ENCODE measurements around the gene CEP57L1.
A peak's percentile ranks its signal among the peaks of the same experiment; 100 is the strongest.

Gene CEP57L1

GRCh38 chr6:109095036-109095834 lies at the start of gene CEP57L1:
TSS of gene CEP57L1 (plus strand) at chr6:109095507. CDS start at chr6:109145222, 49,715 bp downstream.
- peak; percentile 95 to 98 for DNase-seq

- DNase-seq, result no peak
Observed at GRCh38 chr6:109048176-109048575, 47.1 kb upstream of the CEP57L1 start.

GRCh38 chr6:109048670-109049415 lies 46.5 kb upstream of the CEP57L1 start:
- DNase-seq, result no peak

GRCh38 chr6:109050012-109050411 lies 45.3 kb upstream of the CEP57L1 start:
- peak in 1 of 2 experiments; percentile 27 for DNase-seq

GRCh38 chr6:109050447-109051102 lies 44.7 kb upstream of the CEP57L1 start:
- DNase-seq, result no peak

GRCh38 chr6:109051301-109052017 lies 43.8 kb upstream of the CEP57L1 start:
- no peak for DNase-seq

- DNase-seq, result no peak
Observed at GRCh38 chr6:109052018-109052651, 43.2 kb upstream of the CEP57L1 start.

GRCh38 chr6:109052852-109053251 lies 42.5 kb upstream of the CEP57L1 start:
- peak; percentile 40 to 57 for DNase-seq

GRCh38 chr6:109053336-109053735 lies 42.0 kb upstream of the CEP57L1 start:
- DNase-seq, result peak; percentile 52 to 73

GRCh38 chr6:109055771-109056235 lies 39.5 kb upstream of the CEP57L1 start:
- no peak for DNase-seq

GRCh38 chr6:109056661-109057060 lies 38.6 kb upstream of the CEP57L1 start:
- DNase-seq, result no peak

- no peak for DNase-seq
Observed at GRCh38 chr6:109058620-109059019, 36.7 kb upstream of the CEP57L1 start.

- DNase-seq, result no peak
Observed at GRCh38 chr6:109059153-109059552, 36.2 kb upstream of the CEP57L1 start.

- DNase-seq, result no peak
Observed at GRCh38 chr6:109059571-109060021, 35.7 kb upstream of the CEP57L1 start.

- no peak for DNase-seq
Observed at GRCh38 chr6:109060571-109060970, 34.7 kb upstream of the CEP57L1 start.

GRCh38 chr6:109062216-109062615 lies 33.1 kb upstream of the CEP57L1 start:
- no peak for DNase-seq

GRCh38 chr6:109062767-109063352 lies 32.4 kb upstream of the CEP57L1 start:
- DNase-seq, result no peak

GRCh38 chr6:109069746-109070145 lies 25.6 kb upstream of the CEP57L1 start:
- DNase-seq, result no peak

GRCh38 chr6:109071125-109071917 lies 24.0 kb upstream of the CEP57L1 start:
- DNase-seq, result no peak

GRCh38 chr6:109073344-109074132 lies 21.8 kb upstream of the CEP57L1 start:
- DNase-seq, result peak; percentile 12 to 77

Measured in NCI-H524 (cell line).